Lung (tissue), 12 donors: ENCODE results near the gene CTTNBP2NL. TPM values are rescaled to one million over a fixed set of nuclear protein-coding genes. Genes with fewer than 3 reads are reported as not detected.

ENCODE experiments used
- ATAC-seq: fragments of 200-7000 bp; cut with Tn5 transposase; one replicate; pipeline ENCODE4 v1.9.1; 2020; ENCODE audit warnings: moderate number of reproducible peaks; ENCODE audit not compliant: insufficient read depth, low FRiP score
- DNase-seq, 3 donors: peaks; one replicate each; pipeline ENCODE4 v3.0.0-alpha.2; 2013 to 2017
- H3K27ac ChIP-seq, 2 donors: one replicate each; pipeline ENCODE4 v1.5.1; 2013; ENCODE audit warnings: mild to moderate bottlenecking in 2 of 2, moderate library complexity in 2 of 2, control low read depth in 1 of 2, inconsistent platforms in 1 of 2, low read depth in 1 of 2, low read length in 1 of 2
- H3K27me3 ChIP-seq, 3 donors: one replicate each; pipeline ENCODE4 v1.5.1; 2013; ENCODE audit warnings: low read length in 2 of 3; ENCODE audit not compliant: control insufficient read depth in 3 of 3, insufficient read depth in 3 of 3
- H3K36me3 ChIP-seq, 4 donors: one replicate each; pipeline ENCODE4 v1.5.1; 2013; ENCODE audit warnings: low read length in 4 of 4, mild to moderate bottlenecking in 1 of 4, moderate library complexity in 1 of 4; ENCODE audit not compliant: control insufficient read depth in 4 of 4, insufficient read depth in 4 of 4
- H3K4me1 ChIP-seq, 5 donors: one replicate each; pipeline ENCODE4 v1.5.1; 2013; ENCODE audit warnings: low read length in 5 of 5, mild to moderate bottlenecking in 2 of 5, moderate library complexity in 1 of 5; ENCODE audit not compliant: control insufficient read depth in 5 of 5, insufficient read depth in 5 of 5
- H3K4me3 ChIP-seq: one replicate; pipeline ENCODE4 v1.5.1; 2013; ENCODE audit warnings: mild to moderate bottlenecking, control low read depth, moderate library complexity
- H3K9ac ChIP-seq, 2 donors: one replicate each; pipeline ENCODE4 v1.5.1; 2013; ENCODE audit warnings: low read length in 2 of 2, control low read depth in 1 of 2; ENCODE audit not compliant: insufficient read depth in 1 of 2
- H3K9me3 ChIP-seq, 4 donors: one replicate each; pipeline ENCODE4 v1.5.1; 2013; ENCODE audit warnings: low read length in 3 of 4, mild to moderate bottlenecking in 1 of 4, moderate library complexity in 1 of 4; ENCODE audit not compliant: control insufficient read depth in 4 of 4, insufficient read depth in 3 of 4
- WGBS, 2 donors: extraction: QIAGEN DNeasy Blood & Tissue Kit; methylation state at CpG; one replicate each; pipeline ENCODE4 v1.1.7; 2013; 5-methylcytosine and 5-hydroxymethylcytosine counted together
- polyA plus RNA-seq, 2 donors: library from polyadenylated mRNA; stranded (reverse); fragments of 200-250 nt; gene quantifications; one replicate each; pipeline ENCODE4 v1.2.1, GENCODE V29; 2013
- total RNA-seq, 2 donors: library from RNA; depleted of rRNA in 1 of 2; stranded (reverse); fragments of >200 nt in 1 of 2; gene quantifications; one replicate each; pipeline ENCODE4 v1.2.1, GENCODE V29; 2014 to 2021
- TF ChIP-seq, protein P1 (sequence below): IDR thresholded peaks from 2 replicates; pipeline ENCODE4 v1.5.1; 2012; ENCODE audit warnings: mild to moderate bottlenecking; ENCODE audit errors: control extremely low read depth, extremely low read depth
- donor health status: control.
- donor health status: control.
- donor health status: Bipolar disorder and iron deficiency.
- donor health status: healthy.
- donor health status: DM: yes; HTN: yes; CAD: no.

CTTNBP2NL gene
- total and polyA plus RNA-seq, 4 donors, result 9.0 to 38.5 (median 17.0) TPM

DNA sequence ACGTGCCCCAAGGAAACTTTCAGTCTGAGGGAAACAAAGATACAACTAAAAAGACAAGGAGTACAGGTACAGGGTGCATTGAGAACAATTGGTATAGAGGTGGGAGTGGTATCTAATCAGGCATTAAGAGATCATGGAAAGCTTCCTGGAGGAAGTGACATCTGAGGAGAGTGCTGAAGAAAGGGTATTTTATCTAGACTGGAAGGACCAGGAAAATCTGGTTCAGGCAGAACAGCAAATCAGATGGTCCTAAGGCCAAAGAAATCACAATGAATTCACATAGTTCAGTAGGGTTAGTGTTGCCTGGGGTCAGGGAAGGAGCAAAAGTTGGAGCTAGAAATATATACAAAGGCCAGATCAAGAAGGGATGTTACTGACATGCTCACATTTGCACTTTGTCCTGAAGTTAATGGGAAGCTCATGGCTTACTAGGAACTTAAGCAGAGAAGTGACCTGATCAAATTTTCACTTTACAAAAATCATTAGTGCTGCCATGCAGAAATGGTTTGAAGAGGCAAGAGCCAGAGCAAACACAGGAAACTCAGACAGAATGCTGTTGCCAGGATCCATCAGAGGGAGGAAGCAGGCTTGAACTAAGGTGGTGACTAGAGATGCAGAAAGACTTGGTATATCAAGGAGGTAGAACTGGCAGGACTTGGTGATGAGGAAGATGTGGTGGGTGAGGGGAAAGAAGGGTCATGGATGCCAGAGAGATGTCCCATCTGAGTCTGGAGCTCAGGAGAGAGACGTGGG, 14.5 kb upstream of the CTTNBP2NL start:
- H3K9ac ChIP-seq, result no peak overlapping the region
- TF ChIP-seq, protein P1, sequence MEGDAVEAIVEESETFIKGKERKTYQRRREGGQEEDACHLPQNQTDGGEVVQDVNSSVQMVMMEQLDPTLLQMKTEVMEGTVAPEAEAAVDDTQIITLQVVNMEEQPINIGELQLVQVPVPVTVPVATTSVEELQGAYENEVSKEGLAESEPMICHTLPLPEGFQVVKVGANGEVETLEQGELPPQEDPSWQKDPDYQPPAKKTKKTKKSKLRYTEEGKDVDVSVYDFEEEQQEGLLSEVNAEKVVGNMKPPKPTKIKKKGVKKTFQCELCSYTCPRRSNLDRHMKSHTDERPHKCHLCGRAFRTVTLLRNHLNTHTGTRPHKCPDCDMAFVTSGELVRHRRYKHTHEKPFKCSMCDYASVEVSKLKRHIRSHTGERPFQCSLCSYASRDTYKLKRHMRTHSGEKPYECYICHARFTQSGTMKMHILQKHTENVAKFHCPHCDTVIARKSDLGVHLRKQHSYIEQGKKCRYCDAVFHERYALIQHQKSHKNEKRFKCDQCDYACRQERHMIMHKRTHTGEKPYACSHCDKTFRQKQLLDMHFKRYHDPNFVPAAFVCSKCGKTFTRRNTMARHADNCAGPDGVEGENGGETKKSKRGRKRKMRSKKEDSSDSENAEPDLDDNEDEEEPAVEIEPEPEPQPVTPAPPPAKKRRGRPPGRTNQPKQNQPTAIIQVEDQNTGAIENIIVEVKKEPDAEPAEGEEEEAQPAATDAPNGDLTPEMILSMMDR, result no peak
- H3K27me3 ChIP-seq, result peaks cover 0 to 7% (median 0%) of the 10 kb centered on the region in 3 donors
- peaks cover 0 to 1% (median 0%) of the 10 kb centered on the region in 4 donors for H3K9me3 ChIP-seq
- no peak overlapping the region for H3K4me3 ChIP-seq
- no peaks in the 10 kb centered on the region for H3K36me3 ChIP-seq
- H3K4me1 ChIP-seq, result peaks cover 0 to 2% (median 0%) of the 10 kb centered on the region in 5 donors
- DNase-seq (no peak), ATAC-seq (no peak)
- 67 to 77% methylated on average over 2 of the region's 2 CpGs for WGBS, 2 donors
- no peak overlapping the region for H3K27ac ChIP-seq

DNA sequence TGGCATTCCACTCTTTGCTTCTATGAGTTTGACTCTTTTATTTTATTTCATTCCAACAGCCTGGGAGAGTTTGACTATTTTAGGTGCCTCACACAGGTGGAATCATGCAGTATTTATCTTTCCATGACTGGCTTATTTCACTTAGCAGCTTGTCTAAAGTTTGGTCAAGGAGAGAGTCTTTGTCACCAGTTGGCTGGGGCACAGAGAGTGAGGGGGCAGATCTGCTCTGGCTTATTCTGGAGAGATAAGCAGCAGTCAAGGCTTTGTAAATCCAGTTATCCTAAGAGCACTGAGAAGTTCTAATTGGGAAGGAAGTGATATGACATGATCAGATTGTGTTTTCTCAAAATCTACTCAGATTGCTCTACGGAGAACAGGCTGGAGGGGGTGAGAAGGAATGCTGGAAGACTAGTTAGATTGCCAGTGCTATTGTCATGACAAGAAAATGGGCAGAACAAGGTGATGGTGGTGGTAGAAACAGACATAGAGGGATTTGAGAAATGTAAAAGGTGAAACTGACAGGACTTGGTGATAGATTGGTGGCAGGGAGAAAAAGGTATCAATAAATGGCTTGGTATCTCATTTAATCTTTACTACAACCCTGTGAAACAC, 12.1 kb upstream of the CTTNBP2NL start:
- Histone ChIP-seq H3K36me3 (no peaks in the 10 kb centered on the region), H3K4me3 (no peak overlapping the region), H3K27ac (no peak overlapping the region), H3K4me1 (peaks cover 0 to 2% (median 0%) of the 10 kb centered on the region in 5 donors), H3K9ac (peak overlapping the region in 1 of 2 donors; percentile 14), H3K9me3 (no peaks in the 10 kb centered on the region), H3K27me3 (peaks cover 0 to 7% (median 0%) of the 10 kb centered on the region in 3 donors)
- DNase-seq (no peak), ATAC-seq (no peak)
- 51 to 59% methylated on average over 1 of the region's 1 CpG for WGBS, 2 donors
- TF ChIP-seq, protein P1, result no peak

DNA sequence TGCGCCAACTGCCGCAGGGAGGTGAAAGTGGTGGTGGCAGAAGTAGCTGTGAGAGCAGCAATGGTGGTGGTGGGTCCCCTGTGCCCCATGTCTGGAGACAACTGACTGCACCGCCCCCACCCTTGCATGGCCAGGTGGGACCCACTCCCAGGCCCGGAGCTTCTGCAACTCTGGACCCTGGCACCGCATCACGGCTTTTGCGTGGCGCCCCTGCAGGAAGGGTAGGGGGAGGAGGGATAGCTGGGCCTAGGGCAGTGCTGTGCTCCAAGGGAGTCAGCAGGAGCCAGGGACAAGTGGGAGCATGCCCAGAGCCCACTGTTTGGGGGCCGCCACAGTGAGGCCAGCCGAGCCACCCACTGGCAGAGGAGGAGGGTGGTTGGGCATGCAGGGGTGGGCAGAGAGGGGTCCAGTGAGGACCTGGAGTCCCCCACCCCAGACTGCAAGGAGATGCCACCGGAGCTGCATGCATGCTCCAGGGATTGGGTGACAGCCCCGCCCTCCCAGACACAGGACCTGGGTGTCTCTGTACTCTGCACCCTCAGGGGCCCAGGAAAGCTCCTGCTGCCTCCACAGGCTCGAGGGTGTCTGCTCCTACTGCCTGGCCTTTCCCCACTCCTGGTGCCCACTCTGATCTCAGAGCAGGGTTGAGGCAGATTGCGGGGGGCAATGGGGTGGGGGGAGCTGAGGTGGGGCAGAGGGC, 9.8 kb upstream of the CTTNBP2NL start:
- 92 to 96% methylated on average over 14 of the region's 14 CpGs for WGBS, 2 donors
- Histone ChIP-seq H3K27me3 (peaks cover 0 to 7% (median 0%) of the 10 kb centered on the region in 3 donors), H3K4me1 (peaks cover 0 to 2% (median 1%) of the 10 kb centered on the region in 5 donors), H3K27ac (no peak overlapping the region), H3K36me3 (no peaks in the 10 kb centered on the region), H3K4me3 (no peak overlapping the region), H3K9me3 (no peaks in the 10 kb centered on the region), H3K9ac (no peak overlapping the region)
- no peak for DNase-seq
- no peak for ATAC-seq
- TF ChIP-seq, protein P1, result no peak
